H9 (cell line): ENCODE results near the gene CNGB1. TPM values are rescaled to one million over a fixed set of nuclear protein-coding genes. Genes with fewer than 3 reads are reported as not detected.

Experiments used
- DNase-seq: peaks from one replicate; pipeline ENCODE4 v3.0.0-alpha.2; 2017
- H2AFZ ChIP-seq: one replicate; pipeline ENCODE4 v1.6.1; 2013; ENCODE audit warnings: mild to moderate bottlenecking, low read length, control low read depth, moderate library complexity
- H2AK5ac ChIP-seq: 2 replicates; pipeline ENCODE4 v1.6.1; 2013; ENCODE audit warnings: low read length, control low read depth, mixed read lengths; ENCODE audit not compliant: insufficient read length
- H2BK120ac ChIP-seq: one replicate; pipeline ENCODE4 v1.6.1; 2013; ENCODE audit warnings: low read depth, mild to moderate bottlenecking, low read length, control low read depth, inconsistent platforms; ENCODE audit not compliant: poor library complexity, severe bottlenecking
- H2BK12ac ChIP-seq: 2 replicates; pipeline ENCODE4 v1.6.1; 2013; ENCODE audit warnings: low read length, control low read depth, mixed read lengths, low read depth; ENCODE audit not compliant: insufficient read length
- H2BK15ac ChIP-seq: 2 replicates; pipeline ENCODE4 v1.6.1; 2013; ENCODE audit warnings: low read depth, low read length, control low read depth
- H2BK20ac ChIP-seq: one replicate; pipeline ENCODE4 v1.6.1; 2013; ENCODE audit warnings: low read depth, mild to moderate bottlenecking, low read length, control low read depth, inconsistent platforms; ENCODE audit not compliant: poor library complexity, severe bottlenecking
- H2BK5ac ChIP-seq: 2 replicates; pipeline ENCODE4 v1.6.1; 2013; ENCODE audit warnings: low read length, control low read depth, mixed read lengths; ENCODE audit not compliant: insufficient read length
- H3K14ac ChIP-seq: 2 replicates; pipeline ENCODE4 v1.6.1; 2013; ENCODE audit warnings: low read length, control low read depth; ENCODE audit not compliant: insufficient read depth
- H3K18ac ChIP-seq: 2 replicates; pipeline ENCODE4 v1.6.1; 2013; ENCODE audit warnings: low read depth, mild to moderate bottlenecking, mixed read lengths, low read length, control low read depth; ENCODE audit not compliant: insufficient read length
- H3K23ac ChIP-seq: 2 replicates; pipeline ENCODE4 v1.6.1; 2013; ENCODE audit warnings: low read length, control low read depth, mixed read lengths, low read depth; ENCODE audit not compliant: insufficient read length
- H3K23me2 ChIP-seq: 2 replicates; pipeline ENCODE4 v1.6.1; 2013; ENCODE audit warnings: low read depth, mild to moderate bottlenecking, mixed read lengths, low read length, control low read depth; ENCODE audit not compliant: insufficient read length, poor library complexity, severe bottlenecking
- H3K27ac ChIP-seq: 2 replicates; pipeline ENCODE4 v1.5.1; 2013; ENCODE audit warnings: low read length, control low read depth, mixed read lengths, low read depth; ENCODE audit not compliant: insufficient read length
- H3K27me3 ChIP-seq: 2 replicates; pipeline ENCODE4 v1.6.1; 2013; ENCODE audit warnings: low read length, control low read depth, inconsistent platforms; ENCODE audit not compliant: insufficient read depth
- H3K4ac ChIP-seq: 2 replicates; pipeline ENCODE4 v1.6.1; 2013; ENCODE audit warnings: low read depth, mild to moderate bottlenecking, control low read depth, inconsistent platforms, low read length, moderate library complexity
- H3K4me1 ChIP-seq: 2 replicates; pipeline ENCODE4 v1.6.1; 2013; ENCODE audit warnings: low read length, control low read depth, inconsistent platforms; ENCODE audit not compliant: insufficient read depth
- H3K4me2 ChIP-seq: 2 replicates; pipeline ENCODE4 v1.6.1; 2013; ENCODE audit warnings: low read length, control low read depth, mixed read lengths; ENCODE audit not compliant: insufficient read length, insufficient read depth
- H3K56ac ChIP-seq: 2 replicates; pipeline ENCODE4 v1.6.1; 2013; ENCODE audit warnings: low read depth, mild to moderate bottlenecking, mixed read lengths, low read length, control low read depth; ENCODE audit not compliant: insufficient read length
- H3K79me1 ChIP-seq: 2 replicates; pipeline ENCODE4 v1.6.1; 2013; ENCODE audit warnings: low read depth, mild to moderate bottlenecking, moderate library complexity, low read length, control low read depth, inconsistent platforms; ENCODE audit not compliant: insufficient read depth, poor library complexity, severe bottlenecking
- H3K79me2 ChIP-seq: 2 replicates; pipeline ENCODE4 v1.6.1; 2013; ENCODE audit warnings: low read length, control low read depth, inconsistent platforms; ENCODE audit not compliant: insufficient read depth
- H3K9ac ChIP-seq: 2 replicates; pipeline ENCODE4 v1.6.1; 2013; ENCODE audit warnings: low read length, control low read depth, mixed read lengths; ENCODE audit not compliant: insufficient read length; ENCODE audit errors: extremely low read depth
- H3K9me3 ChIP-seq: one replicate; pipeline ENCODE4 v1.6.1; 2013; ENCODE audit warnings: low read depth, low read length, inconsistent platforms; ENCODE audit not compliant: control insufficient read depth
- H3T11ph ChIP-seq: one replicate; pipeline ENCODE4 v1.6.1; 2013; ENCODE audit warnings: mild to moderate bottlenecking, low read length, control low read depth, inconsistent platforms
- H4K20me1 ChIP-seq: one replicate; pipeline ENCODE4 v1.6.1; 2013; ENCODE audit not compliant: control insufficient read depth, insufficient read length, insufficient read depth
- H4K5ac ChIP-seq: 2 replicates; pipeline ENCODE4 v1.6.1; 2013; ENCODE audit warnings: low read depth, mild to moderate bottlenecking, mixed read lengths, low read length, control low read depth; ENCODE audit not compliant: insufficient read length
- H4K8ac ChIP-seq: replicated peaks from 2 replicates; pipeline ENCODE4 v1.6.1; 2013; ENCODE audit warnings: low read length, control low read depth, mixed read lengths, low read depth; ENCODE audit not compliant: insufficient read length
- H4K91ac ChIP-seq: 2 replicates; pipeline ENCODE4 v1.6.1; 2013; ENCODE audit warnings: low read depth, mild to moderate bottlenecking, moderate library complexity, mixed read lengths, low read length, control low read depth; ENCODE audit not compliant: insufficient read length
- H3K27ac Mint-ChIP-seq, 3 experiments: 2 replicates in 2 of 3; 3 replicates in 1 of 3; pipeline ENCODE4 v1.8.0; 2020 to 2021; ENCODE audit warnings: mixed read lengths in 3 of 3, mild to moderate bottlenecking in 1 of 3, moderate library complexity in 1 of 3
- H3K27me3 Mint-ChIP-seq: 2 replicates; pipeline ENCODE4 v1.8.0; 2021; ENCODE audit warnings: low read depth, mild to moderate bottlenecking, moderate library complexity, mixed read lengths
- H3K36me3 Mint-ChIP-seq, 3 experiments: 2 replicates in 2 of 3; 3 replicates in 1 of 3; pipeline ENCODE4 v1.8.0; 2020 to 2021; ENCODE audit warnings: low read depth in 3 of 3, mixed read lengths in 3 of 3; ENCODE audit not compliant: insufficient read depth in 1 of 3
- H3K4me1 Mint-ChIP-seq, 2 experiments: 2 replicates each; pipeline ENCODE4 v1.8.0; 2020; ENCODE audit warnings: mixed read lengths in 2 of 2
- H3K4me3 Mint-ChIP-seq, 2 experiments: 2 replicates in 1 of 2; 3 replicates in 1 of 2; pipeline ENCODE4 v1.8.0; 2020 to 2021; ENCODE audit warnings: mild to moderate bottlenecking in 2 of 2, mixed read lengths in 2 of 2, moderate library complexity in 1 of 2
- H3K9me3 Mint-ChIP-seq, 2 experiments: 2 replicates in 1 of 2; 3 replicates in 1 of 2; pipeline ENCODE4 v1.8.0; 2020; ENCODE audit warnings: mild to moderate bottlenecking in 2 of 2, mixed read lengths in 2 of 2, moderate library complexity in 1 of 2
- WGBS: extraction: QIAGEN DNeasy Blood & Tissue Kit; methylation state at CpG from one replicate; pipeline ENCODE4 v1.1.7; 2013; ENCODE audit warnings: missing lambda C conversion rate, low lambda C conversion rate, mixed read lengths; ENCODE audit not compliant: insufficient read length; ENCODE audit errors: extremely low coverage; 5-methylcytosine and 5-hydroxymethylcytosine counted together
- total RNA-seq: library from RNA; stranded (reverse); gene quantifications from 2 replicates; pipeline ENCODE4 v1.2.1, GENCODE V29; 2021
- TF ChIP-seq, protein P1 (sequence below): fragments of 200-600 bp; sonication (generic); conservative IDR thresholded peaks from 3 replicates; pipeline ENCODE4 v1.8.0; 2021; ENCODE audit warnings: antibody characterized with exemption, mild to moderate bottlenecking

CNGB1 gene
- total RNA-seq, 1 experiment from 2014 or later = not detected

DNA sequence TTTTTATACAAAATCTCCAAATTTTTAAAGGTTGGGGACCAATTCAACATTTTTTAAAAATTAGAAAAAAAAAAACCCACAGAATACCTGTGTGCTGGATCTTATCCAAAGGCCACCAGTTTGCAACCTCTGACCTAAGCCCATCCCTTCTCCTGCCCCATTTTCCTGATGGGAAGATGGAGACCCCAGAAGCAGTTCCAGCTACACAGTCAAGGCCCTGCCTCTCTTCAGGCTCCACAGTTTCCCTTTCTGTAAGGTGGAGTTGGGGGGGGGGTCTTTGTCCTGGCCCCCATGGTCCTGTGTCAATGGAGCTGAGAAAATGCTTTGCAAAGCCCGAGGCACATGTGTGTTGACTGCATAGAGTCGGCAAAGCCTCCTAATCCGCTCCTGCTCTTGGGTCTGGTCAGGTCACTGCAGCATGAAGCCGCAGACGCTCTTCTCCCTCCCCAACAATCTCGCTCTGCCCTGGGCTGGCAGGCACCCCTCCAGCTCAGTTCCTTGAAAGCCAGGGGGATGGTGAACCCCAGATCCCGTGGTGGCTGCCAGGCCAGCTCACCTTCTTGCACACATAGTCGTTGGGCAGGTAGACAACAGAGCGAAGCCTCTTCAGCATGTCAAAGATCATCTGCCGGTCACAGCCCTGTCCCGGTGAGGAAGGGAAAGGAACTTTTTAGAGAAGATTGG is 70.0 kb downstream of the CNGB1 start:
- Histone ChIP-seq H2BK15ac (no peak overlapping the region), H2AFZ (no peak overlapping the region), H3K4me1 (no peaks in the 10 kb centered on the region), H3K9me3 (no peaks in the 10 kb centered on the region), H4K91ac (no peak overlapping the region), H3K79me2 (no peaks in the 10 kb centered on the region), H3K27ac (no peak overlapping the region), H2BK20ac (no peak overlapping the region), H3K56ac (no peak overlapping the region), H4K5ac (no peak overlapping the region), H3K4me2 (no peak overlapping the region), H3K14ac (no peak overlapping the region), H3K79me1 (no peaks in the 10 kb centered on the region), H2BK12ac (no peak overlapping the region), H3K23ac (no peak overlapping the region), H3K18ac (no peak overlapping the region), H4K20me1 (no peaks in the 10 kb centered on the region), H2BK5ac (no peak overlapping the region), H3K4ac (no peak overlapping the region), H3K27me3 (no peaks in the 10 kb centered on the region), H3T11ph (no peak overlapping the region), H4K8ac (no peak overlapping the region), H3K9ac (no peak overlapping the region), H3K23me2 (no peaks in the 10 kb centered on the region), H2BK120ac (no peak overlapping the region), H2AK5ac (no peak overlapping the region)
- Mint-ChIP-seq H3K27me3 (peaks cover 12% of the 10 kb centered on the region), H3K4me3 (no peak overlapping the region), H3K4me1 (peaks cover 0 to 17% of the 10 kb centered on the region in 2 experiments; a peak in 1 of 4 replicates), H3K36me3 (no peaks in the 10 kb centered on the region; a peak in 1 of 7 replicates), H3K9me3 (no peaks in the 10 kb centered on the region; a peak in 1 of 5 replicates), H3K27ac (no peak overlapping the region)
- TF ChIP-seq, protein P1, sequence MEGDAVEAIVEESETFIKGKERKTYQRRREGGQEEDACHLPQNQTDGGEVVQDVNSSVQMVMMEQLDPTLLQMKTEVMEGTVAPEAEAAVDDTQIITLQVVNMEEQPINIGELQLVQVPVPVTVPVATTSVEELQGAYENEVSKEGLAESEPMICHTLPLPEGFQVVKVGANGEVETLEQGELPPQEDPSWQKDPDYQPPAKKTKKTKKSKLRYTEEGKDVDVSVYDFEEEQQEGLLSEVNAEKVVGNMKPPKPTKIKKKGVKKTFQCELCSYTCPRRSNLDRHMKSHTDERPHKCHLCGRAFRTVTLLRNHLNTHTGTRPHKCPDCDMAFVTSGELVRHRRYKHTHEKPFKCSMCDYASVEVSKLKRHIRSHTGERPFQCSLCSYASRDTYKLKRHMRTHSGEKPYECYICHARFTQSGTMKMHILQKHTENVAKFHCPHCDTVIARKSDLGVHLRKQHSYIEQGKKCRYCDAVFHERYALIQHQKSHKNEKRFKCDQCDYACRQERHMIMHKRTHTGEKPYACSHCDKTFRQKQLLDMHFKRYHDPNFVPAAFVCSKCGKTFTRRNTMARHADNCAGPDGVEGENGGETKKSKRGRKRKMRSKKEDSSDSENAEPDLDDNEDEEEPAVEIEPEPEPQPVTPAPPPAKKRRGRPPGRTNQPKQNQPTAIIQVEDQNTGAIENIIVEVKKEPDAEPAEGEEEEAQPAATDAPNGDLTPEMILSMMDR = no peak
- no CpG with 5 or more reads among the region's 11 CpGs for WGBS
- no peak for DNase-seq
